ENCODE measurements around the gene WWC2.

The WWC2 gene

GRCh38 chr4:183130328-183131155 is 31.5 kb downstream of the WWC2 start:
- DNase-seq: no peak
- no peak overlapping the region for H2AFZ ChIP-seq (ENCODE audit: low read depth, low read length)
- H3K27ac ChIP-seq (ENCODE audit: low read length): no peak overlapping the region
- no peak overlapping the region for H3K4me2 ChIP-seq (ENCODE audit: insufficient read depth, low read length)
- H3K27me3 ChIP-seq (ENCODE audit: insufficient read depth, low read length, poor library complexity): no peaks in the 10 kb centered on the region
- H3K4me3 ChIP-seq (ENCODE audit: low read depth in 1 of 2, low read length in 2 of 2): no peak overlapping the region
- no peaks in the 10 kb centered on the region for H3K36me3 ChIP-seq (ENCODE audit: insufficient read depth, low read length)
- H3K9ac ChIP-seq (ENCODE audit: low read depth, low read length): no peak overlapping the region
- no peaks in the 10 kb centered on the region for H4K20me1 ChIP-seq (ENCODE audit: insufficient read depth, low read length)
- no peaks in the 10 kb centered on the region for H3K79me2 ChIP-seq (ENCODE audit: insufficient read depth, low read length)
- no peaks in the 10 kb centered on the region for H3K4me1 ChIP-seq (ENCODE audit: insufficient read depth, low read length)
- no peaks in the 10 kb centered on the region for H3K9me3 ChIP-seq (ENCODE audit: insufficient read depth, low read length, severe bottlenecking)
- TF ChIP-seq EZH2 (IDR thresholded peaks at IDR 0.05; ENCODE audit: borderline replicate concordance, low read depth, low read length, severe bottlenecking): no peak
- TF ChIP-seq CTCF (IDR thresholded peaks at IDR 0.05; ENCODE audit: borderline replicate concordance, extremely low read depth, low read length, poor library complexity, severe bottlenecking): no peak
- no peak for ATAC-seq (ENCODE audit: insufficient read depth, low read depth)

GRCh38 chr4:183132081-183132480 is 33.0 kb downstream of the WWC2 start:
- Histone ChIP-seq H3K4me3 (ENCODE audit: low read depth in 1 of 2, low read length in 2 of 2) (no peak overlapping the region), H4K20me1 (ENCODE audit: insufficient read depth, low read length) (no peaks in the 10 kb centered on the region), H3K27ac (ENCODE audit: low read length) (no peak overlapping the region), H2AFZ (ENCODE audit: low read depth, low read length) (no peak overlapping the region), H3K9ac (ENCODE audit: low read depth, low read length) (no peak overlapping the region), H3K4me2 (ENCODE audit: insufficient read depth, low read length) (no peak overlapping the region), H3K9me3 (ENCODE audit: insufficient read depth, low read length, severe bottlenecking) (no peaks in the 10 kb centered on the region), H3K36me3 (ENCODE audit: insufficient read depth, low read length) (no peaks in the 10 kb centered on the region), H3K4me1 (ENCODE audit: insufficient read depth, low read length) (no peaks in the 10 kb centered on the region), H3K79me2 (ENCODE audit: insufficient read depth, low read length) (no peaks in the 10 kb centered on the region), H3K27me3 (ENCODE audit: insufficient read depth, low read length, poor library complexity) (no peaks in the 10 kb centered on the region)
- ATAC-seq (ENCODE audit: insufficient read depth, low read depth) (no peak), DNase-seq (no peak)
- TF ChIP-seq EZH2 (IDR thresholded peaks at IDR 0.05; ENCODE audit: borderline replicate concordance, low read depth, low read length, severe bottlenecking) (no peak), CTCF (IDR thresholded peaks at IDR 0.05; ENCODE audit: borderline replicate concordance, extremely low read depth, low read length, poor library complexity, severe bottlenecking) (no peak)

- H2AFZ ChIP-seq (ENCODE audit: low read depth, low read length): no peak overlapping the region
- TF ChIP-seq CTCF (IDR thresholded peaks at IDR 0.05; ENCODE audit: borderline replicate concordance, extremely low read depth, low read length, poor library complexity, severe bottlenecking): no peak
- TF ChIP-seq EZH2 (IDR thresholded peaks at IDR 0.05; ENCODE audit: borderline replicate concordance, low read depth, low read length, severe bottlenecking): no peak
- H3K9me3 ChIP-seq (ENCODE audit: insufficient read depth, low read length, severe bottlenecking): no peaks in the 10 kb centered on the region
- no peaks in the 10 kb centered on the region for H3K79me2 ChIP-seq (ENCODE audit: insufficient read depth, low read length)
- H3K27me3 ChIP-seq (ENCODE audit: insufficient read depth, low read length, poor library complexity): no peaks in the 10 kb centered on the region
- H3K4me2 ChIP-seq (ENCODE audit: insufficient read depth, low read length): no peak overlapping the region
- no peak overlapping the region for H3K27ac ChIP-seq (ENCODE audit: low read length)
- H3K9ac ChIP-seq (ENCODE audit: low read depth, low read length): no peak overlapping the region
- no peaks in the 10 kb centered on the region for H3K36me3 ChIP-seq (ENCODE audit: insufficient read depth, low read length)
- no peaks in the 10 kb centered on the region for H3K4me1 ChIP-seq (ENCODE audit: insufficient read depth, low read length)
- no peak for ATAC-seq (ENCODE audit: insufficient read depth, low read depth)
- DNase-seq: no peak
- H3K4me3 ChIP-seq (ENCODE audit: low read depth in 1 of 2, low read length in 2 of 2): no peak overlapping the region
- H4K20me1 ChIP-seq (ENCODE audit: insufficient read depth, low read length): no peaks in the 10 kb centered on the region
Observed at GRCh38 chr4:183132865-183133264, 33.8 kb downstream of the WWC2 start.
